SK-N-SH treated with all-trans-retinoic acid at 6 μM for 48 hours (cell line): Measurements from ENCODE around the gene RNF144A.

Source experiments
- ATAC-seq: fragments of 200-7000 bp; cut with Tn5 transposase; 3 replicates; pipeline ENCODE4 v1.9.1; 2020; ENCODE audit warnings: mild to moderate bottlenecking, moderate library complexity
- ARNTL ChIP-seq: fragments of 450-650 bp; formaldehyde crosslinking; IDR thresholded peaks from 2 replicates; pipeline ENCODE4 v1.5.0; 2020; ENCODE audit warnings: low read depth, mild to moderate bottlenecking, moderate library complexity, borderline replicate concordance
- BACH2 ChIP-seq: fragments of 250-450 bp; sonication (Bioruptor Pico); IDR thresholded peaks from 2 replicates; pipeline ENCODE4 v1.9.0; 2021; ENCODE audit warnings: mild to moderate bottlenecking, borderline replicate concordance
- CSDC2 ChIP-seq: fragments of 250-450 bp; sonication (Bioruptor Pico); IDR thresholded peaks from 2 replicates; pipeline ENCODE4 v1.5.0; 2020; ENCODE audit warnings: mild to moderate bottlenecking, moderate library complexity
- ESRRG ChIP-seq: fragments of 250-450 bp; sonication (Bioruptor Pico); IDR thresholded peaks from 2 replicates; pipeline ENCODE4 v1.6.1; 2021; ENCODE audit warnings: mild to moderate bottlenecking
- GLIS3 ChIP-seq: fragments of 250-450 bp; sonication (Bioruptor Pico); IDR thresholded peaks from 2 replicates; pipeline ENCODE4 v1.5.0; 2020; ENCODE audit warnings: mild to moderate bottlenecking, moderate library complexity
- ISL1 ChIP-seq: fragments of 250-450 bp; sonication (Bioruptor Pico); IDR thresholded peaks from 2 replicates; pipeline ENCODE4 v2.1.2; 2022; ENCODE audit warnings: mild to moderate bottlenecking, moderate library complexity
- OSR1 ChIP-seq: fragments of 250-450 bp; sonication (Bioruptor Pico); IDR thresholded peaks from 2 replicates; pipeline ENCODE4 v1.8.0; 2022; ENCODE audit warnings: moderate library complexity, mild to moderate bottlenecking, inconsistent platforms
- PPARA ChIP-seq: fragments of 250-450 bp; sonication (Bioruptor Pico); IDR thresholded peaks from 2 replicates; pipeline ENCODE4 v1.5.0; 2020; ENCODE audit warnings: mild to moderate bottlenecking, borderline replicate concordance
- RARB ChIP-seq: fragments of 250-450 bp; sonication (Bioruptor Pico); IDR thresholded peaks from 2 replicates; pipeline ENCODE4 v1.8.0; 2021; ENCODE audit warnings: mild to moderate bottlenecking, moderate library complexity
- SNAI2 ChIP-seq: fragments of 250-450 bp; sonication (Bioruptor Pico); IDR thresholded peaks from 2 replicates; pipeline ENCODE4 v1.5.0; 2020; ENCODE audit warnings: mild to moderate bottlenecking, moderate library complexity
- TCF4 ChIP-seq: fragments of 250-450 bp; sonication (Bioruptor Pico); IDR thresholded peaks from 2 replicates; pipeline ENCODE4 v1.8.0; 2021; ENCODE audit warnings: mild to moderate bottlenecking, moderate library complexity, borderline replicate concordance
- TOX ChIP-seq: fragments of 250-450 bp; sonication (Bioruptor Pico); IDR thresholded peaks from 2 replicates; pipeline ENCODE4 v1.8.0; 2021; ENCODE audit warnings: mild to moderate bottlenecking, moderate library complexity, borderline replicate concordance
- ZC3H10 ChIP-seq: fragments of 250-450 bp; sonication (Bioruptor Pico); IDR thresholded peaks from 2 replicates; pipeline ENCODE4 v1.5.1; 2021; ENCODE audit warnings: mild to moderate bottlenecking, moderate library complexity
- ZFP3 ChIP-seq: fragments of 250-450 bp; sonication (Bioruptor Pico); IDR thresholded peaks from 2 replicates; pipeline ENCODE4 v1.5.0; 2020; ENCODE audit warnings: mild to moderate bottlenecking, moderate library complexity
- ZFP30 ChIP-seq: fragments of 450-650 bp; formaldehyde crosslinking; IDR thresholded peaks from 2 replicates; pipeline ENCODE4 v1.5.0; 2022; ENCODE audit warnings: mild to moderate bottlenecking, moderate library complexity
- ZNF565 ChIP-seq: fragments of 450-650 bp; formaldehyde crosslinking; conservative IDR thresholded peaks from 2 replicates; pipeline ENCODE4 v1.5.0; 2020; ENCODE audit warnings: low read depth, mild to moderate bottlenecking, moderate library complexity
- ZNF70 ChIP-seq: fragments of 450-650 bp; formaldehyde crosslinking; IDR thresholded peaks from 2 replicates; pipeline ENCODE4 v1.5.0; 2020; ENCODE audit warnings: mild to moderate bottlenecking, moderate library complexity
- ZNF8 ChIP-seq: fragments of 450-650 bp; formaldehyde crosslinking; IDR thresholded peaks from 2 replicates; pipeline ENCODE4 v1.5.0; 2020; ENCODE audit warnings: mild to moderate bottlenecking, moderate library complexity
- TF ChIP-seq, protein P1 (sequence below): fragments of 250-450 bp; sonication (Bioruptor Pico); IDR thresholded peaks from 2 replicates; pipeline ENCODE4 v1.5.0; 2020; ENCODE audit warnings: mild to moderate bottlenecking, moderate library complexity
- TF ChIP-seq, protein P2 (sequence below): fragments of 250-450 bp; sonication (Bioruptor Pico); IDR thresholded peaks from 2 replicates; pipeline ENCODE4 v1.8.0; 2021; ENCODE audit warnings: low read depth, mild to moderate bottlenecking, moderate library complexity, borderline replicate concordance
- TF ChIP-seq, protein P3 (sequence below): fragments of 250-450 bp; sonication (Bioruptor Pico); IDR thresholded peaks from 2 replicates; pipeline ENCODE4 v1.8.0; 2020; ENCODE audit warnings: mild to moderate bottlenecking, moderate library complexity, borderline replicate concordance
- TF ChIP-seq, protein P4 (sequence below): fragments of 250-450 bp; sonication (Bioruptor Pico); IDR thresholded peaks from 2 replicates; pipeline ENCODE4 v1.5.1; 2021; ENCODE audit warnings: mild to moderate bottlenecking, moderate library complexity
- TF ChIP-seq, protein P5 (sequence below): fragments of 250-450 bp; sonication (Bioruptor Pico); IDR thresholded peaks from 2 replicates; pipeline ENCODE4 v1.5.1; 2020; ENCODE audit warnings: low read depth, mild to moderate bottlenecking, moderate library complexity

The RNF144A gene

DNA sequence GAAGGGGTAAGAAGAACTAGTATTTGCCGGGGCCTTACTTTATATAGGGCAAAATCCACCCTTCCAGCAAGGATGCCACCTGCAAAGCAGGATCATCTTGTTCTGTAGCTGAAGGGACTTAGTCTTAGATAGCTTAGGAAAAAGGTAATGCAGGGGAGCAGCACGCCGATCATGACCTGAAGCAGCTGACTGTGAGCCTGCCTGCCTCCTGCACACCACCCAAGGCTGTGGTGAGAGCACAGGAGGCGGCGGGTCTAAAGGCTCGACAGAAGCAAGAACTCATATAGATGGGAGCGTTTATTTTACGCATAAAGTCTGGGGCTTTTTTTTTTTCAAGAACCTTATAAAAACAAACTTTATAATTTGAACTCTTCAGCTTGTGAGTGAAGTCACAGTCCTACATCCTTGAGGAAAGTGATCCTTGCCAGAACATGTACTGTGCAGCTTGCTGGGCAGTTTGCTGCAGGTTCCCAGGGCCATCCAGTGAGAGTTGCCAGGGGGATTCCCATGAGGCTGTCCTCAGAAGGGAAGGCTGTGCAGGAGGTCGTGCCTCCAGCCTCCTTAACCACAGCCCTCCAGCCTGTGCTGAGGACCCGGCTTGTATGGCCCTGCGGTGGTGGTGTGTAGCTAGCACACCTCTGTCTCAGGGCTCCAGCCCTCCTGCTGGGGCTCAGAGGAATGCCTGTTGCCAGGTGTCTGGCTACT is 92.1 kb downstream of the RNF144A start:
- TF ChIP-seq, protein P1, sequence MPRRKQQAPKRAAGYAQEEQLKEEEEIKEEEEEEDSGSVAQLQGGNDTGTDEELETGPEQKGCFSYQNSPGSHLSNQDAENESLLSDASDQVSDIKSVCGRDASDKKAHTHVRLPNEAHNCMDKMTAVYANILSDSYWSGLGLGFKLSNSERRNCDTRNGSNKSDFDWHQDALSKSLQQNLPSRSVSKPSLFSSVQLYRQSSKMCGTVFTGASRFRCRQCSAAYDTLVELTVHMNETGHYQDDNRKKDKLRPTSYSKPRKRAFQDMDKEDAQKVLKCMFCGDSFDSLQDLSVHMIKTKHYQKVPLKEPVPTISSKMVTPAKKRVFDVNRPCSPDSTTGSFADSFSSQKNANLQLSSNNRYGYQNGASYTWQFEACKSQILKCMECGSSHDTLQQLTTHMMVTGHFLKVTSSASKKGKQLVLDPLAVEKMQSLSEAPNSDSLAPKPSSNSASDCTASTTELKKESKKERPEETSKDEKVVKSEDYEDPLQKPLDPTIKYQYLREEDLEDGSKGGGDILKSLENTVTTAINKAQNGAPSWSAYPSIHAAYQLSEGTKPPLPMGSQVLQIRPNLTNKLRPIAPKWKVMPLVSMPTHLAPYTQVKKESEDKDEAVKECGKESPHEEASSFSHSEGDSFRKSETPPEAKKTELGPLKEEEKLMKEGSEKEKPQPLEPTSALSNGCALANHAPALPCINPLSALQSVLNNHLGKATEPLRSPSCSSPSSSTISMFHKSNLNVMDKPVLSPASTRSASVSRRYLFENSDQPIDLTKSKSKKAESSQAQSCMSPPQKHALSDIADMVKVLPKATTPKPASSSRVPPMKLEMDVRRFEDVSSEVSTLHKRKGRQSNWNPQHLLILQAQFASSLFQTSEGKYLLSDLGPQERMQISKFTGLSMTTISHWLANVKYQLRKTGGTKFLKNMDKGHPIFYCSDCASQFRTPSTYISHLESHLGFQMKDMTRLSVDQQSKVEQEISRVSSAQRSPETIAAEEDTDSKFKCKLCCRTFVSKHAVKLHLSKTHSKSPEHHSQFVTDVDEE: 0 out of 2 replicates have a peak, but pooled peaks have one; percentile 11
- TF ChIP-seq SNAI2 (CRISPR knock-in tag) (no peak), OSR1 (CRISPR knock-in tag) (no peak), ZNF565 (CRISPR knock-in tag) (0 out of 2 replicates have a peak, but pooled peaks have one; percentile 17), ZNF70 (CRISPR knock-in tag) (no peak; the same call in 1 of the 2 replicates), ZFP30 (CRISPR knock-in tag) (no peak), GLIS3 (CRISPR knock-in tag) (0 out of 2 replicates have a peak, but pooled peaks have one; percentile 9), PPARA (CRISPR knock-in tag) (no peak), ARNTL (CRISPR knock-in tag) (no peak), RARB (CRISPR knock-in tag) (no peak), ZNF8 (CRISPR knock-in tag) (0 out of 2 replicates have a peak, but pooled peaks have one; percentile 3), ISL1 (CRISPR knock-in tag) (no peak), TOX (CRISPR knock-in tag) (no peak), ESRRG (CRISPR knock-in tag) (no peak), ZC3H10 (CRISPR knock-in tag) (no peak), TCF4 (no peak), BACH2 (CRISPR knock-in tag) (no peak), ZFP3 (CRISPR knock-in tag) (peak; percentile 44; the same call in 1 of the 2 replicates), CSDC2 (CRISPR knock-in tag) (peak; percentile 88)
- TF ChIP-seq, protein P2, sequence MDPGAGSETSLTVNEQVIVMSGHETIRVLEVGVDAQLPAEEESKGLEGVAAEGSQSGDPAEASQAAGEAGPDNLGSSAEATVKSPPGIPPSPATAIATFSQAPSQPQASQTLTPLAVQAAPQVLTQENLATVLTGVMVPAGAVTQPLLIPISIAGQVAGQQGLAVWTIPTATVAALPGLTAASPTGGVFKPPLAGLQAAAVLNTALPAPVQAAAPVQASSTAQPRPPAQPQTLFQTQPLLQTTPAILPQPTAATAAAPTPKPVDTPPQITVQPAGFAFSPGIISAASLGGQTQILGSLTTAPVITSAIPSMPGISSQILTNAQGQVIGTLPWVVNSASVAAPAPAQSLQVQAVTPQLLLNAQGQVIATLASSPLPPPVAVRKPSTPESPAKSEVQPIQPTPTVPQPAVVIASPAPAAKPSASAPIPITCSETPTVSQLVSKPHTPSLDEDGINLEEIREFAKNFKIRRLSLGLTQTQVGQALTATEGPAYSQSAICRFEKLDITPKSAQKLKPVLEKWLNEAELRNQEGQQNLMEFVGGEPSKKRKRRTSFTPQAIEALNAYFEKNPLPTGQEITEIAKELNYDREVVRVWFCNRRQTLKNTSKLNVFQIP (CRISPR knock-in tag): no peak
- TF ChIP-seq, protein P3, sequence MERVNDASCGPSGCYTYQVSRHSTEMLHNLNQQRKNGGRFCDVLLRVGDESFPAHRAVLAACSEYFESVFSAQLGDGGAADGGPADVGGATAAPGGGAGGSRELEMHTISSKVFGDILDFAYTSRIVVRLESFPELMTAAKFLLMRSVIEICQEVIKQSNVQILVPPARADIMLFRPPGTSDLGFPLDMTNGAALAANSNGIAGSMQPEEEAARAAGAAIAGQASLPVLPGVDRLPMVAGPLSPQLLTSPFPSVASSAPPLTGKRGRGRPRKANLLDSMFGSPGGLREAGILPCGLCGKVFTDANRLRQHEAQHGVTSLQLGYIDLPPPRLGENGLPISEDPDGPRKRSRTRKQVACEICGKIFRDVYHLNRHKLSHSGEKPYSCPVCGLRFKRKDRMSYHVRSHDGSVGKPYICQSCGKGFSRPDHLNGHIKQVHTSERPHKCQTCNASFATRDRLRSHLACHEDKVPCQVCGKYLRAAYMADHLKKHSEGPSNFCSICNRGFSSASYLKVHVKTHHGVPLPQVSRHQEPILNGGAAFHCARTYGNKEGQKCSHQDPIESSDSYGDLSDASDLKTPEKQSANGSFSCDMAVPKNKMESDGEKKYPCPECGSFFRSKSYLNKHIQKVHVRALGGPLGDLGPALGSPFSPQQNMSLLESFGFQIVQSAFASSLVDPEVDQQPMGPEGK (CRISPR knock-in tag): no peak
- TF ChIP-seq, protein P4, sequence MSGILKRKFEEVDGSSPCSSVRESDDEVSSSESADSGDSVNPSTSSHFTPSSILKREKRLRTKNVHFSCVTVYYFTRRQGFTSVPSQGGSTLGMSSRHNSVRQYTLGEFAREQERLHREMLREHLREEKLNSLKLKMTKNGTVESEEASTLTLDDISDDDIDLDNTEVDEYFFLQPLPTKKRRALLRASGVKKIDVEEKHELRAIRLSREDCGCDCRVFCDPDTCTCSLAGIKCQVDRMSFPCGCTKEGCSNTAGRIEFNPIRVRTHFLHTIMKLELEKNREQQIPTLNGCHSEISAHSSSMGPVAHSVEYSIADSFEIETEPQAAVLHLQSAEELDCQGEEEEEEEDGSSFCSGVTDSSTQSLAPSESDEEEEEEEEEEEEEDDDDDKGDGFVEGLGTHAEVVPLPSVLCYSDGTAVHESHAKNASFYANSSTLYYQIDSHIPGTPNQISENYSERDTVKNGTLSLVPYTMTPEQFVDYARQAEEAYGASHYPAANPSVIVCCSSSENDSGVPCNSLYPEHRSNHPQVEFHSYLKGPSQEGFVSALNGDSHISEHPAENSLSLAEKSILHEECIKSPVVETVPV (CRISPR knock-in tag): no peak
- TF ChIP-seq, protein P5, sequence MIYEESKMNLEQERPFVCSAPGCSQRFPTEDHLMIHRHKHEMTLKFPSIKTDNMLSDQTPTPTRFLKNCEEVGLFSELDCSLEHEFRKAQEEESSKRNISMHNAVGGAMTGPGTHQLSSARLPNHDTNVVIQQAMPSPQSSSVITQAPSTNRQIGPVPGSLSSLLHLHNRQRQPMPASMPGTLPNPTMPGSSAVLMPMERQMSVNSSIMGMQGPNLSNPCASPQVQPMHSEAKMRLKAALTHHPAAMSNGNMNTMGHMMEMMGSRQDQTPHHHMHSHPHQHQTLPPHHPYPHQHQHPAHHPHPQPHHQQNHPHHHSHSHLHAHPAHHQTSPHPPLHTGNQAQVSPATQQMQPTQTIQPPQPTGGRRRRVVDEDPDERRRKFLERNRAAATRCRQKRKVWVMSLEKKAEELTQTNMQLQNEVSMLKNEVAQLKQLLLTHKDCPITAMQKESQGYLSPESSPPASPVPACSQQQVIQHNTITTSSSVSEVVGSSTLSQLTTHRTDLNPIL (CRISPR knock-in tag): no peak
- no peak for ATAC-seq

DNA sequence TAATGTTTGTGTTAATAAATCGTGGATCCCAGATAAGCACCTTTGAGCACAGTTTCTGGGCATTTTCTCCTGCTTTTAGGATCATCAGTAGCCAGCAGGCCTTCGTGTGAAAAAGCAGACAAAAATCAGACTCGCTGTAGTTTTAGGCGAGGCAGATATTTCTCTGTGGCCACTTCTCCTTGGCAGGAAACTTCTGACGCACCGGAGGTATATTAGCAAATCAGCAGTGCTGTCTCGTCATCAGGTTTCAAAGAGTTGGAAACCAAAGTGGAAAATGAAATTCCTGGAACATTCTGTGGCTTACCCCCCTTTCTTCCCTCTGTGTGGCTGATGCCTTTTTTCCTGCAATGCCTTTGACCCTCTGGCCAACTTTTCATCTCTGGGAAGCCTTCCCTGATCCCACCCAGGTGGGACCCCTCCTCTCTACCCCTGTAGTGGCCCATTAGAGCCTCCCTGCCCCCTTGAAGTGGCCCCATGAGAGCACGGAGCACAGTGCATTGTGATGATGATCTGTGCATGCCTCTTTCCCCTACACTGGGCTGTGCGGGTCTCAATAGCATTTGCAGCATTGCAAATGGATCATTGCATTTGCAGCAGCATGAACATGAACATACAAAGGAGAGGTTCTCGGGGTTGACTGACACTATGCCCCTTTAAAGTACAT is 93.3 kb downstream of the RNF144A start:
- peak; percentile 19 for ATAC-seq
- TF ChIP-seq, protein P5 (CRISPR knock-in tag): no peak
- peak; percentile 64 for TF ChIP-seq SNAI2 (CRISPR knock-in tag)
- TF ChIP-seq GLIS3 (CRISPR knock-in tag): no peak
- no peak for TF ChIP-seq ZFP30 (CRISPR knock-in tag)
- TF ChIP-seq TCF4: no peak
- TF ChIP-seq, protein P1: no peak
- TF ChIP-seq ZNF565 (CRISPR knock-in tag): no peak
- TF ChIP-seq, protein P2 (CRISPR knock-in tag): no peak
